Panc1 (cell line): ENCODE data around the gene MAGI2. TPM values are rescaled to one million over a fixed set of nuclear protein-coding genes. Genes with fewer than 3 reads are reported as not detected.

Experiments used
- ATAC-seq: fragments of 200-7000 bp; cut with Tn5 transposase; 2 replicates; pipeline ENCODE4 v1.9.1; 2020; ENCODE audit warnings: mild to moderate bottlenecking, moderate library complexity
- BruUV-seq: library from RNA; stranded (reverse); fragments of 400-500 nt; replicated peaks from 2 replicates; lab custom pipeline; 2021; lab: Mats Ljungman, UMichigan
- CTCF ChIA-PET: fragments of 300-600 bp; sonication (Branson Sonifier 250); formaldehyde crosslinking; loops from one replicate; lab custom pipeline; 2022; ENCODE audit warnings: antibody characterized with exemption; lab: Charles Lee
- POLR2A ChIA-PET: fragments of 300-600 bp; sonication (Branson Sonifier 250); formaldehyde crosslinking; loops from one replicate; lab custom pipeline; 2022; ENCODE audit warnings: antibody characterized with exemption; lab: Charles Lee
- DNase-seq: peaks from one replicate; pipeline ENCODE4 v3.0.0-alpha.2; 2010; ENCODE audit warnings: low read depth, low spot score
- H3K27ac ChIP-seq: 2 replicates; pipeline ENCODE4 v1.5.1; 2011; ENCODE audit warnings: mild to moderate bottlenecking, low read length, inconsistent platforms
- H3K27me3 ChIP-seq: fragments of 200-500 bp; sonication (Bioruptor generic); 2 replicates; pipeline ENCODE4 v1.6.0; 2014; ENCODE audit warnings: low read length, inconsistent platforms; ENCODE audit not compliant: control insufficient read depth, insufficient read depth
- H3K36me3 ChIP-seq: fragments of 200-500 bp; sonication (Bioruptor generic); 2 replicates; pipeline ENCODE4 v1.5.1; 2014; ENCODE audit warnings: inconsistent platforms, mild to moderate bottlenecking, low read length, moderate library complexity; ENCODE audit not compliant: control insufficient read depth, insufficient read depth
- H3K4me1 ChIP-seq: 2 replicates; pipeline ENCODE4 v1.5.1; 2011; ENCODE audit warnings: inconsistent platforms, mild to moderate bottlenecking, low read length, moderate library complexity; ENCODE audit not compliant: control insufficient read depth, insufficient read depth
- H3K4me3 ChIP-seq, 2 experiments: 2 replicates each; pipeline ENCODE4 v1.5.1; 2011 to 2012; ENCODE audit warnings: low read depth in 2 of 2, low read length in 2 of 2, mild to moderate bottlenecking in 2 of 2, inconsistent platforms in 1 of 2, moderate library complexity in 1 of 2
- H3K9me3 ChIP-seq: fragments of 200-500 bp; sonication (Bioruptor generic); 2 replicates; pipeline ENCODE4 v1.5.1; 2014; ENCODE audit warnings: low read depth, mild to moderate bottlenecking, inconsistent platforms, low read length, moderate library complexity; ENCODE audit not compliant: control insufficient read depth, insufficient read depth
- POLR2AphosphoS5 ChIP-seq: IDR thresholded peaks from 2 replicates; pipeline ENCODE4 v1.6.1; 2012; ENCODE audit warnings: mild to moderate bottlenecking, low read depth, low read length, moderate library complexity
- REST ChIP-seq, 2 experiments: IDR thresholded peaks; 2 replicates each; pipeline ENCODE4 v1.6.1; 2011 to 2012; ENCODE audit warnings: low read depth in 2 of 2, control low read depth in 1 of 2, low read length in 1 of 2, mild to moderate bottlenecking in 1 of 2, moderate library complexity in 1 of 2; ENCODE audit not compliant: insufficient read depth in 1 of 2
- SIN3A ChIP-seq: IDR thresholded peaks from 2 replicates; pipeline ENCODE4 v1.6.1; 2012; ENCODE audit warnings: low read depth, mild to moderate bottlenecking, low read length, moderate library complexity, borderline replicate concordance; ENCODE audit not compliant: insufficient read depth
- TCF7L2 ChIP-seq: IDR thresholded peaks from 2 replicates; pipeline ENCODE4 v1.6.1; 2011; ENCODE audit warnings: mild to moderate bottlenecking, low read depth, low read length, inconsistent platforms
- in situ Hi-C: cut with HindIII; loops from 2 replicates; pipeline ENCODE4 v1.10.0; 2016; ENCODE audit warnings: low sequenced_read_pairs, low pct_unique_long_range_greater_than_20kb
- intact Hi-C: fragments of 100-400 bp; cut with micrococcal nuclease; formaldehyde crosslinking; loops from one replicate; pipeline ENCODE4 v1.10.0; 2022; ENCODE audit not compliant: unreplicated experiment
- total RNA-seq: library from RNA; stranded (reverse); gene quantifications from one replicate; pipeline ENCODE4 v1.2.1, GENCODE V29; 2021; ENCODE audit not compliant: unreplicated experiment
- TF ChIP-seq, protein P1 (sequence below): fragments of 450-650 bp; IDR thresholded peaks from 2 replicates; pipeline ENCODE4 v1.5.1; 2017; ENCODE audit warnings: mild to moderate bottlenecking

The MAGI2 gene
- total RNA-seq, 1 experiment from 2014 or later = 5.4 TPM

DNA sequence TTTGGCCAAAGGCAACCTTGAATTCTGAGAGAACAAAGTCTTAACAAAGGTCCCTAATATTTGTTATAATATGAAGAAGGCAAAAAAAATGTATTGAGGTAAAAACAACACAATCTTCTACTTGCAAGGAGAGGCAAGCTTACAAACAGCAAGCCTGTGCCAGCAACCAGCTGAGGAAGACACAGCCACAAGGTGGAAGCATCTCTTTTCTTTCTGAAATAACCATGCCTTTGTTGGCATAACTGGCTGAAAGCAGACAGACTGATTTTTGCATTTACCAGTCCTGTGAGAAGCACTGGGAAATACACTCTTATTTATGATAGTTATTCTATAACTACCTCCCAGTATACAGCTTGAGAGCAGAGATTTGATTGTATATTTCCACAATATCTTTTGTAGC is 1362.9 kb downstream of the MAGI2 start:
- in situ Hi-C loops (no loop called here), intact Hi-C loops (no loop called here)
- CTCF ChIA-PET = interaction anchor here (0.5 kb wide), 1 partner anchor 102 kb away, joined by 4 read pairs; no protein-coding TSS in a partner anchor
- no TSS peak for BruUV-seq
- TF ChIP-seq, protein P1, sequence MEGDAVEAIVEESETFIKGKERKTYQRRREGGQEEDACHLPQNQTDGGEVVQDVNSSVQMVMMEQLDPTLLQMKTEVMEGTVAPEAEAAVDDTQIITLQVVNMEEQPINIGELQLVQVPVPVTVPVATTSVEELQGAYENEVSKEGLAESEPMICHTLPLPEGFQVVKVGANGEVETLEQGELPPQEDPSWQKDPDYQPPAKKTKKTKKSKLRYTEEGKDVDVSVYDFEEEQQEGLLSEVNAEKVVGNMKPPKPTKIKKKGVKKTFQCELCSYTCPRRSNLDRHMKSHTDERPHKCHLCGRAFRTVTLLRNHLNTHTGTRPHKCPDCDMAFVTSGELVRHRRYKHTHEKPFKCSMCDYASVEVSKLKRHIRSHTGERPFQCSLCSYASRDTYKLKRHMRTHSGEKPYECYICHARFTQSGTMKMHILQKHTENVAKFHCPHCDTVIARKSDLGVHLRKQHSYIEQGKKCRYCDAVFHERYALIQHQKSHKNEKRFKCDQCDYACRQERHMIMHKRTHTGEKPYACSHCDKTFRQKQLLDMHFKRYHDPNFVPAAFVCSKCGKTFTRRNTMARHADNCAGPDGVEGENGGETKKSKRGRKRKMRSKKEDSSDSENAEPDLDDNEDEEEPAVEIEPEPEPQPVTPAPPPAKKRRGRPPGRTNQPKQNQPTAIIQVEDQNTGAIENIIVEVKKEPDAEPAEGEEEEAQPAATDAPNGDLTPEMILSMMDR = peak; percentile 13; the same call in 1 of the 2 replicates
- TF ChIP-seq TCF7L2 = no peak
- POLR2A ChIA-PET = no interaction called here
- no peaks in the 10 kb centered on the region for H3K36me3 ChIP-seq
- 0 out of 2 replicates have a peak, but pooled peaks have one; percentile 42 for ATAC-seq
- H3K27ac ChIP-seq = no peak overlapping the region
- peak; percentile 10 for DNase-seq
- no peaks in the 10 kb centered on the region for H3K4me1 ChIP-seq
- H3K27me3 ChIP-seq = peaks cover 8% of the 10 kb centered on the region; the same call in 1 of the 2 replicates
- H3K4me3 ChIP-seq = no peak overlapping the region
- H3K9me3 ChIP-seq = no peaks in the 10 kb centered on the region

DNA sequence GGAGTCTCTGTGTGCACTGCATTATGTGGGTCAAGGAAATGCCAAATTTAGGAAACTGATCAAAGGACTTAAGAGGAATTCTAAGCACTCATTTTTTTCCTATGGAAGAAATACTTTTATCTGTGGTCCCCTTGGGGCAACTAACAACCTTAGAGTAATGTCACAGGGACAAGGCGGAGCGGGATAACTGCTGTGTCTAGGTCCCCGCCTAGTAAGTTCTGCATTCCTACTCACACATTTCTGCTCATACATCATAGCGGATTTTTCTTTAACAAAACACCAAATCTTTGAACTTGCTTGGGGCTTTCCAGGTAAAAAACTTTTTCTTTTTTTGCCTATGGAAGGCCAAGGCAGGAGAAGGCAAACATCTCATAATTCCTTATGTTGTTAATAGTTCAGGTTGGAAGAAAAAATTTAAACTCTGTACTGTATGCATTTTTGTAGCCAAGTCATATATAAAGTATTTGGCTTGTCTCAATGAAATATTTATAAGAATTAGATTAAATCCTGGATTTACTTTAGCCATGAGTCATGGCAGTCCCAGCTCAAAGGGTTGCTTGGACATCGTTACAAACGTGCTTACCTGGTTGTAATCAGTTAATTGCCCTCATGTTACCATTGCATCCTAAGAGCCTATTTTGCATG is 1369.9 kb downstream of the MAGI2 start:
- DNase-seq (no peak), ATAC-seq (no peak)
- Histone ChIP-seq H3K27ac (no peak overlapping the region), H3K36me3 (no peaks in the 10 kb centered on the region), H3K4me1 (no peaks in the 10 kb centered on the region), H3K4me3 (no peak overlapping the region), H3K9me3 (no peaks in the 10 kb centered on the region), H3K27me3 (peaks cover 14% of the 10 kb centered on the region)
- CTCF ChIA-PET = no interaction called here
- no TSS peak for BruUV-seq
- POLR2A ChIA-PET = no interaction called here
- in situ Hi-C loops (no loop called here), intact Hi-C loops (no loop called here)
- TF ChIP-seq REST (IDR thresholded peaks at IDR 0.05; ENCODE audit: insufficient read depth in 1 of 2, low read depth in 2 of 2, low read length in 1 of 2) = no peak
- TF ChIP-seq, protein P1 = no peak
- TF ChIP-seq TCF7L2 = no peak
- no peak for TF ChIP-seq SIN3A
- TF ChIP-seq POLR2AphosphoS5 = no peak
